ENCODE measurements around the gene ASPHD1. TPM values are rescaled to one million over a fixed set of nuclear protein-coding genes. Genes with fewer than 3 reads are reported as not detected.
"Not testable (repeated sequence)": the region's sequence is repeated elsewhere in the genome, so short reads cannot be mapped to it uniquely, and the experiment has no call there.

ASPHD1 gene
- total and polyA plus RNA-seq, 7 experiments from 2014 or later = 0.27 TPM; not detected in 6

DNA sequence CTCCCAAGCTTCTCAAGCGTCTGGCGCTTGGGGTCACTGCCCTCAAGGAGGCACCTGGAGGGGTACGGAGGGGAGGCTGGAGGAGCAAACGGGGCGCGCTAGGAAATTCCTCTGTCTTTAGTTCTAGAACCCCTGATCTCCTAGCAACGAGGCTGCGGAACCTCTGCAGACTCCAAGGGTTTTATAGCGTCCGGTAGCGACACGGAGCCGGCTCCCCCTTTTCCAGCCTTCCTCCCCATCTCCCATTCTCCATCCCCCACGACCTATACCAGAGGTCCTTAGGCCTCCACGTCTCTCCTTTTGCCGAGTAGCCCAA, 36.7 kb upstream of the ASPHD1 start:
- H3K4me1 Mint-ChIP-seq = peaks cover 11 to 35% (median 26%) of the 10 kb centered on the region in 7 donors
- H3K4me1 ChIP-seq (ENCODE audit: control insufficient read depth in 2 of 2, insufficient read depth in 2 of 2, low read length in 2 of 2) = peaks cover 13 to 17% of the 10 kb centered on the region in 2 donors
- intact Hi-C loops (cut with micrococcal nuclease) = loop anchor here (1.0 to 5.0 kb wide), 19 partner anchors 37 to 795 kb away; partner anchors contain the start of genes ASPHD1 (in 2 of the 2), INO80E (in 2 of the 2), KCTD13 (in 2 of the 2) and KIF22 (in 2 of the 2)
- POLR2A ChIA-PET = interaction anchor here (0.7 to 3.5 kb wide), 8 partner anchors 13 to 120 kb away, joined by 3 to 11 read pairs (median 4); partner anchors contain the start of genes TAOK2 and TMEM219
- DNase-seq (no peak), ATAC-seq (no peak)
- H3K27ac Mint-ChIP-seq = peak overlapping the region; percentile 93 to 100 (median 99)
- no peaks in the 10 kb centered on the region for H3K27me3 ChIP-seq (ENCODE audit: control insufficient read depth in 2 of 2, insufficient read depth in 2 of 2, low read length in 2 of 2)
- no peaks in the 10 kb centered on the region for H3K9me3 ChIP-seq (ENCODE audit: control insufficient read depth in 2 of 3, low read length in 3 of 3)
- peak overlapping the region; percentile 90 for H3K27ac ChIP-seq (ENCODE audit: low read depth, low read length)
- no peaks in the 10 kb centered on the region for H3K9me3 Mint-ChIP-seq
- H3K4me3 Mint-ChIP-seq = peak overlapping the region; percentile 83 to 100 (median 96)
- peaks cover 0 to 19% (median under 1%) of the 10 kb centered on the region in 5 donors for H3K36me3 Mint-ChIP-seq
- H3K36me3 ChIP-seq (ENCODE audit: control insufficient read depth in 2 of 3, insufficient read depth in 3 of 3, low read length in 3 of 3) = peaks cover 0 to 33% (median 7%) of the 10 kb centered on the region in 3 experiments
- no peak overlapping the region for H3K4me3 ChIP-seq (ENCODE audit: low read length)
- peaks cover 0 to 3% (median 0%) of the 10 kb centered on the region in 5 donors for H3K27me3 Mint-ChIP-seq
- CTCF ChIA-PET = interaction anchor here (1.6 kb wide), 2 partner anchors 16 to 48 kb away, joined by 3 to 8 read pairs; partner anchors contain the start of gene PAGR1

DNA sequence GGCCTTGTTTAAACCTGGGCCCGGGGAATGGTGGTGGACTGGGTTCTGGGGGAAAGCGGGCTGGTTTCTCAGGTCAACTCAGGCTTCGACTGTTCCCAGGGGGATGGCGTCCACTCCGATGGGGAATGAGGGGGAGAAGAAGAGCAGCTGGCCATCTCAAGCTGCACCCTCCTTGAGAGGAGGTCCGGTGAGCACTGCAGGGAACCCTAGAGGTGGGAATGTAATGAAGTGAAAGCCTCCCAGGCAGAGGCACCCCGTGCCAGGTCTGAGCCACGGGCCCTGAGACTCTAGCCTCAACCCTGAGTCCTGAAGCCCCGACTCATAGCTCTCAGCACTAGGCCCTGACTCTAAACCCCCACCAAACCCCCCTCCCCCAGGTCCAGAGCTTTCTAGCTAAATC, 36.1 kb upstream of the ASPHD1 start:
- Mint-ChIP-seq H3K27me3 (peaks cover 0 to 3% (median 0%) of the 10 kb centered on the region in 5 donors), H3K27ac (no peak overlapping the region), H3K9me3 (no peaks in the 10 kb centered on the region)

DNA sequence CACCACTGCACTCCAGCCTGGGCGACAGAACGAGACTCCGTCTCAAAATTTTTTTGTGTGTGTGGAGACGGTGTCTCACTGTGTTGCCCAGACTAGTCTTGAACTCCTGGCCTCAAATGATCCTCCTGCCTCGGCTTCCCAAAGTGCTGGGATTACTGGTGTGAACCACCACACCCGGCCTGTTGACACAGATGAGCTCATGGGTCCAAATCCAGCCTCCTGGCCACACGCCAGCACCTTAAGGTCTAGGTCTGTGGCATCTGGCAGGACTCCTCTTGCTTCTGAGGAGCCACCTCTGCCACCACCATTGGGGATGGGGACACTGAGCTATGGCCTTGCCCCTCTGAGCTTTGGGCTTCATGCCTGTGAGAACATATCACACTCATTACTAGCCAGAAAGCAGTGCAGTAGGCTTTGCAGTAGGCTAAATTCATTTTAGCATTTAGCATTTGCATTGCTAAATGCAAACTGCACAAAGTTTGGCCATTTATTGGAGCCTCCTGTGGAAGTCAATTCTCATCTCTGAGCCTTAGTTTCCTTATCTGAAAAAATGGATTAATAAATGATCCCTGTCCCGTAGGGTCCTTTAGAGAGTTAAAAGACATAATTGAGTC, 31.8 kb upstream of the ASPHD1 start:
- Histone ChIP-seq H3K36me3 (ENCODE audit: control insufficient read depth in 2 of 3, insufficient read depth in 3 of 3, low read length in 3 of 3) (no peaks in the 10 kb centered on the region), H3K4me3 (ENCODE audit: low read length) (no peak overlapping the region), H3K27ac (ENCODE audit: low read depth, low read length) (no peak overlapping the region), H3K4me1 (ENCODE audit: control insufficient read depth in 2 of 2, insufficient read depth in 2 of 2, low read length in 2 of 2) (no peaks in the 10 kb centered on the region), H3K9me3 (ENCODE audit: control insufficient read depth in 2 of 3, low read length in 3 of 3) (no peaks in the 10 kb centered on the region), H3K27me3 (ENCODE audit: control insufficient read depth in 2 of 2, insufficient read depth in 2 of 2, low read length in 2 of 2) (no peaks in the 10 kb centered on the region)
- DNase-seq (no peak), ATAC-seq (no peak)
- peaks cover 0 to 3% (median 0%) of the 10 kb centered on the region in 5 donors for H3K27me3 Mint-ChIP-seq
- H3K9me3 Mint-ChIP-seq = no peaks in the 10 kb centered on the region
- no peak overlapping the region for H3K4me3 Mint-ChIP-seq
- H3K4me1 Mint-ChIP-seq = peaks cover 0 to 4% (median 2%) of the 10 kb centered on the region in 7 donors
- H3K27ac Mint-ChIP-seq = no peak overlapping the region
- intact Hi-C loops (cut with micrococcal nuclease) = no loop called here
- no peaks in the 10 kb centered on the region for H3K36me3 Mint-ChIP-seq
- POLR2A ChIA-PET = interaction anchor here (0.6 to 0.8 kb wide), 2 partner anchors 11 to 17 kb away, joined by 4 read pairs; no protein-coding TSS in a partner anchor
- CTCF ChIA-PET = interaction anchor here (0.6 kb wide), 1 partner anchor 224 kb away, joined by 3 read pairs; no protein-coding TSS in a partner anchor

More for the DNA sequence above, 36.1 kb upstream of the ASPHD1 start:
- H3K27me3 ChIP-seq (ENCODE audit: control insufficient read depth in 2 of 2, insufficient read depth in 2 of 2, low read length in 2 of 2) = no peaks in the 10 kb centered on the region
- Mint-ChIP-seq H3K36me3 (peaks cover 0 to 13% (median 0%) of the 10 kb centered on the region in 5 donors), H3K4me1 (peaks cover 11 to 35% (median 26%) of the 10 kb centered on the region in 7 donors), H3K4me3 (peak overlapping the region in 1 of 10 donors; percentile 43)
- ChIA-PET CTCF (interaction anchor here (1.6 kb wide), 2 partner anchors 16 to 48 kb away, joined by 3 to 8 read pairs; partner anchors contain the start of gene PAGR1), POLR2A (interaction anchor here (0.6 to 3.5 kb wide), 5 partner anchors 14 to 97 kb away, joined by 3 to 11 read pairs (median 6); partner anchors contain the start of gene TMEM219)
- no peak for ATAC-seq
- H3K4me1 ChIP-seq (ENCODE audit: control insufficient read depth in 2 of 2, insufficient read depth in 2 of 2, low read length in 2 of 2) = peaks cover 13 to 17% of the 10 kb centered on the region in 2 donors
- H3K36me3 ChIP-seq (ENCODE audit: control insufficient read depth in 2 of 3, insufficient read depth in 3 of 3, low read length in 3 of 3) = peaks cover 0 to 27% (median 7%) of the 10 kb centered on the region in 3 experiments
- no peaks in the 10 kb centered on the region for H3K9me3 ChIP-seq (ENCODE audit: control insufficient read depth in 2 of 3, low read length in 3 of 3)
- H3K27ac ChIP-seq (ENCODE audit: low read depth, low read length) = no peak overlapping the region
- DNase-seq = no peak
- intact Hi-C loops (cut with micrococcal nuclease) = loop anchor here in 1 of 2 donors (5.0 kb wide), 2 partner anchors 38 to 162 kb away; partner anchors contain the start of gene ASPHD1
- no peak overlapping the region for H3K4me3 ChIP-seq (ENCODE audit: low read length)

DNA sequence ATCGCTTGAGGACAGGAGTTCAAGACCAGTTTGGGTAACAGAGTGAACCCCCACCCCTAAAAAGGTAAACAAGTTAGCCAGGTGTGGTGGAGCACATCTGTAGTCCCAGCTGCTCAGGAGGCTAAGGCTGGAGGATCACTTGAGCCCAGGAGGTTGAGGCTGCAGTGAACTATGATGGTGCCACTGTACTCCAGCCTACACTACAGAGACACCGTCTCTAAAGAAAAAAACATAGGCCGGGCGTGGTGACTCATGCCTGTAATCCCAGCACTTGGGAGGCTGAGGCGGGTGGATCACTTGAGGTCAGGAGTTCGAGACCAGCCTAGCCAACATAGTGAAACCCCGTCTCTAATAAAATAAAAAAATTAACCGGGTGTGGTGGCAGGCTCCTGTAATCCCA, 31.2 kb upstream of the ASPHD1 start:
- H3K4me1 ChIP-seq (ENCODE audit: control insufficient read depth in 2 of 2, insufficient read depth in 2 of 2, low read length in 2 of 2); DNase-seq; H3K9me3 Mint-ChIP-seq; H3K27me3 Mint-ChIP-seq; H3K4me3 ChIP-seq (ENCODE audit: low read length); CTCF ChIA-PET; H3K27me3 ChIP-seq (ENCODE audit: control insufficient read depth in 2 of 2, insufficient read depth in 2 of 2, low read length in 2 of 2); intact Hi-C loops (cut with micrococcal nuclease); H3K36me3 ChIP-seq (ENCODE audit: control insufficient read depth in 2 of 3, insufficient read depth in 3 of 3, low read length in 3 of 3); H3K4me3 Mint-ChIP-seq; H3K27ac Mint-ChIP-seq; H3K4me1 Mint-ChIP-seq; ATAC-seq; H3K9me3 ChIP-seq (ENCODE audit: control insufficient read depth in 2 of 3, low read length in 3 of 3); POLR2A ChIA-PET; H3K27ac ChIP-seq (ENCODE audit: low read depth, low read length); H3K36me3 Mint-ChIP-seq: not testable (repeated sequence)

DNA sequence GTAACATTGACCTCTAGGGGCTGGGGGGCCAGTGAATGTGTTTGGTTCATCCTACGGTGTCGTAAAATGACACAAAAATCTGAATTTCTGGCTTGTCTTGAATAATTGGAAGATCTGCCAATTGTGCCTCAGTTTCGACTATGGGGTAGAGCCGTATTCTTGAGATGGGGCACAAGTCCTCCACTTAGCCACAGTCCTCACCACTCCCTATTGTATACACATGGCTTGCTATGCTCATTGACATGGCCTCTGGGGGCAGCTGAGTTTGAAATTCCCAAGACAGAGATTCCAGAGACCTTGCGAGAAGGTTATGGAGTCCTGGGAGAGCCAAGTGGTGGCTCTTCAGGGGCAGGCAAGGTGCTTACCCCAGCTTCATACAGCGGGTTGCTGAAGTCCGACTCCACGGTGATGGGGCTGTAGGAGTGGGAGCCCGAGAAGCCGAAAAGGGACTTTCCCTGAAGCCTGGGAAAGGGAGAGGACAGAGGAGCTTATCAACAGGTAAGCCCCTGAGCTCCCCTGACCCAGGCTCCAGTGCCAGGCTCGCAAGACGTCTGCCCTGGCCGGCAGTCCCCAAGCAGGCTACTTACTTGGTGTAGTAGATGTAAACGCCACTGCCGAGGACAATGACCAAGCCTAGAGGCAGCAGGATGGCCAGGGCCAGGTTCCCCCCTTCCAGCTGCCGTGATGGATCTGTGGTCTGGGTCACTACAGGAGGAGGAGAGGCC, 28.3 kb upstream of the ASPHD1 start:
- POLR2A ChIA-PET = no interaction called here
- Mint-ChIP-seq H3K27ac (no peak overlapping the region), H3K27me3 (peaks cover 0 to 23% (median 6%) of the 10 kb centered on the region in 5 donors), H3K4me3 (no peak overlapping the region), H3K9me3 (no peaks in the 10 kb centered on the region), H3K4me1 (peaks cover 0 to 12% (median 7%) of the 10 kb centered on the region in 7 donors), H3K36me3 (no peaks in the 10 kb centered on the region)
- DNase-seq (no peak), ATAC-seq (no peak)
- Histone ChIP-seq H3K4me3 (ENCODE audit: low read length) (no peak overlapping the region), H3K27me3 (ENCODE audit: control insufficient read depth in 2 of 2, insufficient read depth in 2 of 2, low read length in 2 of 2) (no peaks in the 10 kb centered on the region), H3K4me1 (ENCODE audit: control insufficient read depth in 2 of 2, insufficient read depth in 2 of 2, low read length in 2 of 2) (peaks cover 0 to 3% of the 10 kb centered on the region in 2 donors), H3K9me3 (ENCODE audit: control insufficient read depth in 2 of 3, low read length in 3 of 3) (no peaks in the 10 kb centered on the region), H3K36me3 (ENCODE audit: control insufficient read depth in 2 of 3, insufficient read depth in 3 of 3, low read length in 3 of 3) (no peaks in the 10 kb centered on the region), H3K27ac (ENCODE audit: low read depth, low read length) (no peak overlapping the region)
- intact Hi-C loops (cut with micrococcal nuclease) = no loop called here
- CTCF ChIA-PET = interaction anchor here (0.6 kb wide), 1 partner anchor 315 kb away, joined by 3 read pairs; no protein-coding TSS in a partner anchor

DNA sequence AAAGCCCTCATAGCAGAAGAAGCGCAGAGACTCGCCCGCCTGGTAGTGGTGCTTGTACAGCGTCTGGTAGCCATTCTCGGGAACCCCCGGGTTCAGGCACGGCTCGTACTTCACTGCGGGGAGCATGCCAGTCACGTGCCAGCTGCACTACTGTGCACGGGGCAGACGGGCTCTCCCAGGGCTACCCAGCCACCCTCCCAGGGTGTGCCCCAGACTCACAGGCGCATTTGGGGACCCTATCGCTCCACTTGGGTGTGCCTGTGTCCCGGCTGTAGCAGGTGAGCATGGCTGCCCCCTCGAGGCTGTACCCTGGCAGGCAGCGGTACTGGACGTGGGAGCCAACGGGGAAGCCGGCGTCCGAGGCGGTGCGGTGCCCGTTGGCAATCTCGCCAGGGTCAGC, 27.0 kb upstream of the ASPHD1 start:
- Mint-ChIP-seq H3K36me3 (peaks cover 0 to 4% (median 0%) of the 10 kb centered on the region in 5 donors), H3K4me1 (peaks cover 6 to 20% (median 17%) of the 10 kb centered on the region in 7 donors), H3K27ac (no peak overlapping the region), H3K4me3 (no peak overlapping the region), H3K27me3 (peaks cover 9 to 30% (median 14%) of the 10 kb centered on the region in 5 donors), H3K9me3 (peaks cover 0 to 5% (median 0%) of the 10 kb centered on the region in 11 donors)
- DNase-seq = no peak
- H3K9me3 ChIP-seq (ENCODE audit: control insufficient read depth in 2 of 3, low read length in 3 of 3) = no peaks in the 10 kb centered on the region
- intact Hi-C loops (cut with micrococcal nuclease) = no loop called here
- ChIA-PET POLR2A (no interaction called here), CTCF (no interaction called here)
- no peaks in the 10 kb centered on the region for H3K27me3 ChIP-seq (ENCODE audit: control insufficient read depth in 2 of 2, insufficient read depth in 2 of 2, low read length in 2 of 2)
- no peaks in the 10 kb centered on the region for H3K36me3 ChIP-seq (ENCODE audit: control insufficient read depth in 2 of 3, insufficient read depth in 3 of 3, low read length in 3 of 3)
- H3K4me1 ChIP-seq (ENCODE audit: control insufficient read depth in 2 of 2, insufficient read depth in 2 of 2, low read length in 2 of 2) = peaks cover 0 to 11% of the 10 kb centered on the region in 2 donors
- no peak overlapping the region for H3K4me3 ChIP-seq (ENCODE audit: low read length)
- H3K27ac ChIP-seq (ENCODE audit: low read depth, low read length) = no peak overlapping the region
- ATAC-seq = no peak

Data from naive thymus-derived CD4-positive, alpha-beta T cell (primary cell).